HG03571 (cell line): ENCODE measurements around the gene HDAC7.

Experiments used
- ATAC-seq: cut with Tn5 transposase; IDR thresholded peaks from one replicate; pipeline ENCODE4 v1.9.1; 2021; ENCODE audit not compliant: unreplicated experiment

The HDAC7 gene

DNA sequence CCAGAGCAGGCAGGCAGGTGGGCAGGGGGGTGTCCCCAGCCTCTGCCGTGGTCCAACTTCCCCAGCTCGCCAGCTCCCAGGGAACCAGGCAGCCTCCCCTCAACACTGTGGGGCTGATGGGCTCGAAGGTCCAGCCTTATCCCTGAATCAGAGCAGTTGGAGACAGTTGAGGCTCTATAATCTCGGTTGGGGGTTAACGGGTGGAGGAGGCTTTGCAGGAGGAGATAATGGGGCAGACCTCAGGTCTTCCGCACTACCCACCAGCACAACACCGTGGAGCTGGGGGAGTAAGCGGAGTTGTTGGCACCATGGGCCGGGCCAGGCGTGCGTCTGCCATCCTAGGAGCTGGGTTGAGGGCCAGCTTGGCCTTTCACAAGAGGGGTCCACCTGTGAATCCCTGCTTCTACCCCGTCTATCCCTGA is 13.9 kb upstream of the HDAC7 start:
- no peak for ATAC-seq

DNA sequence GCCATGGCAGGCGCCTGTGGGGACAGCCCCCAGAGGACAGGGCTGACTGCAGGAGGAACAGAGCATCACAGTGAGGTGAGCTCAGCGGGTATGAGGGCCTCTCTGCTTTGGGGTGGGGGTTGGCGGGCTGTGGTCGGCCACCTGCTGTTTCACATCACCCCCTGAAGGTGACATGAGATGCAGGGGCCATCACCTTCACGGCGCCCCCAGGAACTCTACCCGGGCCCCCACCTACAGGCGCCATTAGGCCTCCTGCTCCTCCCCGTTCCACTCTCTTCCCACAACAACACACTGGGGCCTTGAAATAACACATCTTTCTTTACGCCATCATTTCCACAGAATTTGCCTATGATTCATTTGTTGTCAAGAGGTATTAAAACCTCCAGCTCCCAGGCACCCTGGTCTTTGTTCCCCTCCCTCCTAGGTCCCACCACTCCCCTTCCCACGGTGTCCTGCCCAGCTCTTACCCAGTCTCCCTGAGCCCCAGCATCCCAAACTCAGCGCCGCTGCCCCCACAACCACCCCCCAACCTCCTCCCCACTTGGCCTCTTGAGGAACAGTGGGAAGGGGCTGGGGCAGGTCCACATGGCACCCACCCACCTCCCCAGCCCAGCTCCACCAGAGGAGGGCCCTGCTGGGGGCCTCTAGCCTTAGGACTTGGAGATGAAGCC is 12.7 kb upstream of the HDAC7 start:
- ATAC-seq, result no peak

DNA sequence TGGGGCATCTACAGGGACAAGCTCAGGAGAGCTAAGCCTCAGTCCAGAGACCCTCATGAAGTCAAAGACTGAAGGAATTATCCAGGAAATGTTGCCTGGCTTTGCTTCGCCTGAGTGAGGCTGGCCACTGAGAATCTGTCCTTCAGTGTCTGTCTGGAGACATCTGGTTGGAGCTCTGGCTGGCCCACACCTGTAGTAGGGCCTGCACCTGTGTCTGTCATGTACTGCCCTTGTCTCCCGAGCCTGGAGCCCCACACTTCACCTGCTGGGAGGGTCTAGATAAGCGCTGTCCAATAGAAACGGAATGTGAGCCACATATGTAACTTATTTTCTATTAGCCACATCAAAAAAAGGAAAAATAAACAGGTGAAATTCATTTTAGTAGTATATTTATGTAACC is 9.9 kb upstream of the HDAC7 start:
- ATAC-seq, result no peak

DNA sequence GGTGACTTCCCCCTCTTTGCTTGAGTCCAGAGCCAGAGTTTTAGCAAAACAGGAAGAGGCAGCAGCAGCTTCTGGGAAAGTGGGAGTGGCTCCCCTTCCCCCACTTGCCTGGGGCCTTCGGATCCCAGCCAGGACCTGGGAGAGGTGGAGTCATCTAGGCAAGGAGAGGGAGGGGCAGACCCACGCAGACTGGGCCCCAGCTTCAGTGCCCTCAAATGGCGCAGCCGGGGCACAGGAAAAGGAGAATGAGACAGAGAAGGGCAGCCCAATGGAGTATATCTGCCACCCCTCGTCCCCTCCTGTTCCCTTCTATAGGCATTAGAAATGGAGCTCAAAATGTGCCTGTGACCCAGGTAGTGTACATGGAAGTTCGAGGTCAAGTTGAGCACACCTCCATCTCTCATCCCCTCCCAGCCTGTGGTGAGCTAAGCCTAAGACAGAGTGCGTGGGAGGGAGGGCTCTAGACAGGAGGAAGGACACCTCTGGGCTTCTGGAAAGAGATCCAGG is 9.3 kb upstream of the HDAC7 start:
- no peak for ATAC-seq

DNA sequence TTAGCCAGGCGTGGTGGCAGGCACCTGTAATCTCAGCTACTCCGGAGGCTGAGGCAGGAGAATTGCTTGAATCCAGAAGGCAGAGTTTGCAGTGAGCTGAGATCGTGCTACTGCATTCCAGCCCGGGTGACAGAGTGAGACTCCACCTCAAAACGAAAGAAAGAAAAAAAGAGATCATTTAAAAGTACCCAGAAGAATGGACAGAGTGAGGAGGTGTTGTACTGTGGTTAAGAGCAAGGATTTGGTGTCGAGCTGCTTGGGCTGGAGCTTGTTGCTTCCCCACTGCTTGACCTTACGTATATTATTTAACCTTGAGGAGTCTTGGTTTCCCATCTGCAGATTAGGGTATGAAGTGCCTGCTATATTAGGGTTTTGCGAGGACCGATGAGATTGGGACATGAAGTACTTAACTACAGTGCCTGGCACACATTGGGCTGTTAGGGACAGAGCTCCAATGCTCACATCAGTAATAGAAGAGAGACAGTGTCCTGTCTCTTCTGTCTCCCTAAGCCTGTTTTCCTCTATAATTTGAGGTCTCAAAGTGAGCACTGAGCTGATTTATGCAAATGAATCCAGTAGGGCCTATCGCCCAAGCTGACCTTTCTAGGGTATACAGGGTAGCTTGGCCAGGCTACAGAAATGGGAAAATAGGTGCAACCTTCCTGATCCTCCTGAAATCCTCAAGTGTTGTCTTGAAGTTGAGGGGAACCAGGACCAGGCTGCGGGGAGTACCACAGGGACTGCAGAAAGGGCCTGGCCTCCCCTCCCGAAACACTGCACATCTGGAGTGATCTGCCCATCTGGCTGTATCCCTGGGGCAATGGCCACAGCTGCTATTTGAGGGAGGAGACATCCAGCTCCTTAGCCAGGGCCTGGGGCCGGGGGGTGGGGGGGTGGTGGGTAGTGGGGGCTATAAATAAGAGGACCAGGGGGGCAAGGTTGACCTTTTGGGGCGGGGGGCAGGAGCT is 8.6 kb upstream of the HDAC7 start:
- ATAC-seq, result no peak

DNA sequence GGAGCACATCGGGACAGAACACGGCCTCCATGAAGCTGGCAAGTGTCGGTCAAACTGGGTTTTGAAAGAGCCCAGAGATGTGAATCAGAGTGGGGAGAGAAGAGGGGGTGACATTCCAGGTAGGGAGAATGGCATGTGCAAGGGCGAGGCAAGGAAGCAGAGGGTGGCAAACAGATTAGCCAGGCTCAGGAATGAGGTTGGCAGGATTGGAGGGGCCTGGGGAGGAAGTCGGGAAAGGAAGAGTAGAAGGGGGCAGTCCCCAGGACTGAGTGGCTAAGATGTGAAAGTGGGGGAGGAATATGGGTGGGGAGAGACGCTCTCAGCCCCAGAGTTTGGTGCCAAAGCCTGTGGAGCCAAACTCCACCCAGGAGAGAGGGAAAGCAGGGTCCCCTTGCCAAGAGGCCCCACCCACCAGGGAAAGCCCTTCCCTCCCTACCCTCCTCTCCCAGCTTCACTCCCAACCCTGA is 5.5 kb upstream of the HDAC7 start:
- ATAC-seq, result no peak

DNA sequence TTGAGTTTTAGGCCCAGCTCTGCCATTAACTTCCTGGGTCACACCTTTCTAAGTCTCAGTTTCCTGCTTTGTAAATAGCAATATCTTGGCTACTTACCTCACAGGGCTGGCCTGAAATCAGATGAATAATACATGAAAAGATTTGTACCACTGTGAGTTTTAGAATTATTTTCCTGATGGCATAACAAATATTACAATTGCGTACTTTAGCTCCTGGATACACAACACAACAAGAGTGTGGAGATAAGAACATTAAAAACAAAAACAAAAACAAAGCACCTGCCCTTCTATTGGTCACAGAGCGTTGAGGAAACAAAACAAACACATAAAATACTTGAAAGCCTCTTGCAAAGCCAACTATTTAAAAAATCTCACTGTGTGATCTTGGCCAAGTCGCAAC is 4.9 kb upstream of the HDAC7 start:
- no peak for ATAC-seq

DNA sequence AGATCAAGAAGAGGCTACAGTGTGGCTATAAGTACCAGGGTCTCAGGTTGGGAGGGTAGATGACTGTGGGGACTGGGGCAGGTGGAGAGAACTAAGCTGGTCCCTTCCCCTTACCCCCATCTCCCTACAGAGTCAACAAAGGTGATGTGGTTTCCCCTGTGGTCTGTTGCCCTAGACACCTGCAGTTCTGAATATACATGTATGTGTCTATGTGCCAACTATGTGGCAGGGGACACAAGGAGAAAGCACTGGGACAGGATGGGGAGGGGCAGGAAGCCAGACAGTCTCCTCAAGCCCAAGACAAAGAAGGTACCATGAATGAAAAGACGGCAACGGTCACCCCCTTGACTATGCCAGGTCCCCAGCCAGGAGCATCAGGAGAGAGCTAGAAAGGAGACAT is 4.5 kb upstream of the HDAC7 start:
- no peak for ATAC-seq

DNA sequence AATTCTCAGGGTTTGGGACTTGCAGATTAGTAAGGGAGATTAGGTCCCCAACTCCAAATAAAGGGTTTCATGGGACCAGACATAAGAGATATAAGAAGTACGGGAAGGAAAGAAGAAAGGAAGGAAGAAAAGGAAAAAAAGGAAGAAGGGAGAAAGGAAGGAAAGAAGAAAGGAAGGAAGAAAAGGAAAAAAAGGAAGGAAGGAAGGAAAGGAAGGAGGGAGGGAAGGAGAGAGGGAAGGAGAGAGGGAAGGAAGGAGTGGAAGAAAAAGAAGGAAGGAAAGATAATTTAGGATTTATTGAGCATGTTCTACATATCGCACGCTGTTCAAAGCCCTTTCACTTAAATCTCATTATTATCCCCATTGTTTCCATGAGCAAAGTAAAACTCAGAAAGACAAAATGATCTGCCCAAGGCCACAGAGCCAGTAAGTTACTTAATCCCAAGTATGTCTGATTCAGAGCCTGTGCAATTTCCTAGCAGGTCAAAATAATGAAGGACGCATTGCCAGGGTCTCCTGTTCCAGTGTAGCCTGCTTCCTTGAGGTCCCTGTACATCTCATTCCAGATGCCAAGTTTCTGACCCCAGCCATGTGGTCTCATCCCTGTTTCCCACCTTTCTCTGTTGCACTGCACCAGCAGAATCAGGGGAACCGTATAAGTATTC is 3.9 kb upstream of the HDAC7 start:
- ATAC-seq, result no peak

DNA sequence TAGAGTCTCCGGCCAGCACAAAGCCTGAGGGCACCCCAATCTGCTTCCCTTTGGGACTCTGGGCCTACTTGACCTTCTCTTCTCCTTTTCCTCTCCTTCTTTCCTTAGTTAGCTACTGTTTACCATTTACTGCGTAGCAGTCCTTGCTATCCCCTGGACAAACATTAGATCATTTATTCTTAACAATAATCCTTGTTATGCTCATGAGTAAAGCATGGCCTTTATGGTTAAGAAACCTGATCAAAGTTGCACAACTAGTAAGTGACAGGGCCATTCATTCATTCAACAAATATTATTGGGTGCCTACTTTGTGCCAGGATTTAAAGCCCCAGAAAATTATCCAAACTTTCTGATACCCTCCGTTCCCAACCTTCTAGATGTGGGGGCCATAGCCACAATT is 3.2 kb upstream of the HDAC7 start:
- no peak for ATAC-seq

DNA sequence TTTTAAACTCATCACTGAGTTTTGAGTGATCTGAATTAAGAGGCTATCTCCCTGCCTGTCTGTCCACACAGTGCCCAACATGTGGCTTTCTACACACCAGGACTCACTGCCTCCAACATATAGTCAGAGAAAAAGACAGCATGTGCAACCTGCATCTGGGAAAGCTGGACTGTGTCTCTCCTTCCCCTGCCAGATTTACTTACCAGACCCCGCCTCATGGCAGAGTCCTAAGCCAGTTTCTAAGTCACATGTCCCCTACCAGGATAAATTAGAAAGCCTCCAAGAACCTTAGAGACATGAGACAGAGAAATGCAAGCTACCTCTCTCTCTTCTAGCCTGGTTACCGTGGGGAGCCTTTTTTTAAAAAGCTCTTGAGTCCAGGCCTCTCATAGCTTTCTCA is 2.7 kb upstream of the HDAC7 start:
- no peak for ATAC-seq

DNA sequence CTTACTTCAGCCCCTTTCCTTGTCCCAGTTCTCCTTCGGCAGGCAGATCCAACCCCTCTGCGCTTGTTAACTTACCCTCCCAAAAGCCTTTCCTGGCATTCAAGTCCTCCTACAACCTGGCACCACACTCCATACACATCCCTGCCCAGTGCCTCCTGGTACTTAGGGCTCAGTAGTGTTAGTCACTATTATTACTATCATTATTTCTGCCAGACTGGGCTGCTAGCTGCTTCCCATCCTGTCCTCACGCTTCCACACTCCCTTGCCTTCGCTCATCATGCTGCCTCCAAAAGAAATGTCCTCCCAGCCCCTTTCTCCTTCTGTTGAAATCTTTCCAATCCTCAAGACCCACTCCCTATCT is 1.6 kb upstream of the HDAC7 start:
- ATAC-seq, result no peak

DNA sequence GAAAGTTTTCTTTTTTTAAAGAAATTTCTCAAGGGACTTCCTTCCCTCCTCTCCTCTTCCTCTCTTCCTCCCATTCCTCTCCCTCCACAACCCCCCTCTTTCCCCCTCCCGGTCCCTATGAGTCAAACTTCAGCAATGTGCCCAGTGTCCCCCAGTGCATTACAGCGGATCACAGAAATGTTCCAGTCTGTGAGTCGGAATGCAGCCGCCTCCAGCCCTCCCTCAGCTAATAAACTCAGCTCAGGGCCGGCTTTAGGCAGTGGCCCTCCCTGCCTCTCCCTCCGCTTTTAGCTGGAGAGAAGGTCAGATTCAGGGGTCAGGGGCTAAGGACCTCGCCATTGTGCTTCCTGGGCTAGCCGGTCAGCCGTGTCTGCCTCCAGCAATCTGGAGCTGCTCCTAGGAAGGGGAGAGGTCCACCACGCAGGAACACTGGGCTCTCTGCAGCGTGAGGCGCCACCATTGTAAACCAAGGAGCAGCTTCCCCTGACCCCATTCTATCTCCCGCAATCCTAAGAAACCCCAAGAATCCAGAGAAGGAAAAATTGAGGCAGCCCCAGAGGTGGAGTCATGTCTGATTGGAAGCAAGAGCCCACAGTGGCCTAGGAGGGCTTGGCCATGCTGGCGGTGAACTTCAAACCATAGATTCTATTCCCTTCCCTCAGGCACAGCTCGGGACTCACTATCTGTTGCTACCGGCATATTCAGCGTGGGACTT is 1.1 kb upstream of the HDAC7 start:
- no peak for ATAC-seq

DNA sequence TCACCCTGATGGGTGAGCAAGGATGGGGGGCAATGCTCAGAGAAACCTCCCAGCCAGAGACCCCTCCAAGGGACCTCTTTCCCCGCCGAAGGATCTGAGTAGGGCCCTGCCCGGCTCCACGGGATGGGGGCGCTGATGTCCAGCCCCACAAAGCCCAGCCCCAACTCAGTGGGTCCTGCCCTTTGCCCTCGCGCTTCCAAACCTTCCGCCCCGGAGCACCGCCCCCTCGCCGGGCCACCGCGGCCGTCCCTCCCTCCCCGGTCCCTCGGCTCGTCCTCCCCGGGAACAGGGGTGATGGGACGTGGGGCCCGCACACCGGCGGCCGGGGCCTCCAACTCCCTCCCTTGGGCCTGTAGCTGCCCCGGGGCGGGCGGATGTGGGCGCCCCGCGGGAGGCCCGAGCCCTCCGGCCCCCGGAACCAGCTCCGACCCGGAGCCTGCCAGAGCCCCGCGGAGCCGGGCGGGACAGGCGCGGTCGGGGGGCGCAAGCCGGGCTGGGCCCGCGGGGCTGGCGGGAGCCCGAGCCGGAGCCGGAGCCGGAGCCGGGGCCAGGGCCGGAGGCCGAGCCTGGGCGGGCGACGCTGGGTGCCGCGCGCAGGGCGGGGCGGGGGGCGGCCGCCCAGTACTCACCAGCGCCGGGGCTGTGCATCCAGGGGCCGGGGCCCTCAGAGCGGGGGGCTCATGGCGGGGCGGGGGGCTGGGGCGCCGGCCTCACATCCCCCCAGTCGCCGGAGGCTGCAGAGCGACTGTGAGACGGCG is 386 bp downstream of the HDAC7 start:
- ATAC-seq, result no peak

DNA sequence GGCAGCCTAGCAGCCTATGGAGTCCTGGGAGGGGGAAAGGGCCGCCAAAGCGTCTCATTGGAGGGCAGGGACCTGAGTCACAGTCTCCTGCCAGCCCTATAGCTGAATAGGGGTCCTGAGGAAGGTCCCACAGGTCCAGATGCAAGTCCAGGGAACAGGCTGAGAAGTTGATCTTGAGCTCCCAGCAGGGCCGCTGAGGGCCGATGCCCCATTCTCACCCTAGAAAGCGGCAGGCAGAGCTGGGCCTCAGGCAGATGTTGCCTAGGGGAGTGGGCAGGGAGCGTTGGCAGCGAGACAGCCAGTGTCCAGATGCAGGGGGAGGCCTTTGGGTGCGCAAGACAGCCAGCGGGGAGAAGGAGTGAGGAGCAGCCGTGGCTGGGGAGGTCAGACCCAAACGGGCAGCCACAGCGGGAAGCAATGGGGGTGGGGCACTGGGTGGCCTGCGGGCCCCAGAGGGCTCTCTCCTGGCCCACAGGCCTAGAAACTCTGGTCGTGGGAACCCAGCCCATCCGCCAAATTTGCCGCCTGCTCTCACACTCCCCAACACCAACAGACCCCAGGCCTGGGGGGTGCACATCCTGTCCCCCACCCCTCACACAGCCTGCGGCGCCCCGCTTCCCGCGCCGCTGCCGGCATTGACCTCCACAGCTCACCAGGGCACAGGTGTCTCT is 1.1 kb downstream of the HDAC7 start:
- ATAC-seq, result no peak

DNA sequence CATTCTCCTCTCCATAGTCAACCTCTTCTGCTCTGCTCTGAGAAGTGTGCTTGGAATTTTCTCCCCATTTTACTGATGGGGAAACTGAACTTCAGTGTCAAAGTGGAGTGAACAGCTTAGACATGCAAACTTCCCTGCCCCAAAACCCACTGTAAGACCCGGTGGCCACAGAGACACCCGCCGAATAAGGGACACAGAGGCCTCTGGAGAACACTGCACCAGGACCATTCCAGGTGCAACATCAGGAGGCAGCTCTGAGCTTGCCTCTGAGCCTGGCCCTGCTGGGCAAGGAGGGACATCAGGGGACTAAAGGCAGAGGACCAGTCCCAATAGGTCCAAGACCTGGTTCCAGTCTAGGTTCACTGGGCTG is 1.7 kb downstream of the HDAC7 start:
- no peak for ATAC-seq

DNA sequence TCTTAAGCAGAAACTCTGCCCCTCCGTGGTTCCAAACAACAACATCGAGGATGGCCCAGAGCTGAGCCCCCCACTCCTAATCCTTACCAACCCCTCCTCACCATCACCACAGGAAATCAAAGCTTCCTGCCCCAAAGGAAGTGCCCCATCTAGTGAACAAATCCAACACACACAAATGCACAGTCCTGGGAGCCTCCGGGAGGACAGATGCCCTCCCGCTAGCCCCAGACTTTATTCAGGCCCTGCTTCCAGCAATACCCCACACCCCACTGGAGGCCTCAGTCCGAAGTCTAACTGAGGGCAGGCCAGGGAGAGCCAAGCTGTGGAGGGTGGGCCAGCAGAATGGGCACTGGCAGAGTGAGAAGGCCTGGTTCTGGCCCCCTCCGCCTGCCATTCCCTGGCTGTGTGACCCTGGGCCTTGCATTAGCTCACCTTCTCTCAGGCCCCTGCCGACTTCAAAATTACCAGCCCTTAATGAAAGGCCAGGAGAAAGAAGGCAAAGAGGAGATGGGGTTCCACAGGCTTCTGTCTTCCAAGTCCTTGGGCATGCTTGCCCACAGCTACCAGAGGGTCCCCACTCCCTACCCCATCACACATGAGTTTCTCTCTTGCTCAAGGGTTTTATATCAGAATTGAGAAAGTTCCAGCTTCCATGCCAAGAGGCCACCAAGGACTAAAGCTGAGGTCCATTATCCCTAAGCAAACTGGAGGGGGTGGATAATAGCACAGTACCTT is 2.3 kb downstream of the HDAC7 start:
- no peak for ATAC-seq

DNA sequence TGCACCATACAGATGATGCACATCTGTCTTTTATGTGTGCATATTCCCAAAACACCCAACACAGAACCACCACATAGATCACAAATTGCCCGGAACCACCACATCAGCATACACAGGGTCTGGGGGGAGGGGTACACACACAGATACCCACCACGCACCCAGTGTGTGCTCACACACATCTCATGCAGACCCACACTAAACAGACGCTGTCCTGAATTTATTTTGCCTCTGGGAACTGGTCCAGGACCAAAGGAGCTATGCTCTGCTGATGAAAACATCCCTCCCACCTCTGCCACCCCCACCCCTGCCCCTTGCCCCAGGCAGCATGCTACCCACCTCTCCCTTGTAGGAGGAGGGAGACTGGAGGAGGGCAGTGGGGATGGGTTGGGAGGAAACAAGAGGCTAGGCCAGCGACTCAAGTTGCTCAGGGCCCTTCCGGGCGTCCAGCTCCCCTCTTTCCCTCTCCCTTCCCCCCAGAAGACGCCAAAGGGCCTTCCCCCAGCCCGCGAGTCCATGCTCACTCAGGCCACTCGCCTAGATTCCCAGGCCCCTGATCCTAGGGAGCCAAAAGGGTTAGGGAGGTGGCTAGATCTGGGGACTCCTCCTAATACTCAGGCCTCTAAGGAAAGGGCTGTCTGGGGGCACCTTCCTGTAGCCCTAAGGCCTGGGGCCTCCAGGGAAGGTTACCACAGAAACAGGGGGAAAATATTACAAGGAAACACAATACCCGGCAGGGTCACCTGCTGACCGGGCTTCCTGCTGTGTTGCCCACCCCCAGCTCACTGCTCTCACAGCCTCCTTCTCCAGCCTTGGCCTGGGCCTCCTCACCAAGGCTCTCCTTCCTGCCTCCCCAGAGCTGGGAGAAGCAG is 3.1 kb downstream of the HDAC7 start:
- ATAC-seq, result no peak
